K562 (cell line): ENCODE results near the gene CTDSPL. TPM values are rescaled to one million over a fixed set of nuclear protein-coding genes. Genes with fewer than 3 reads are reported as not detected.

Experiments
- ATAC-seq: fragments of 200-7000 bp; cut with Tn5 transposase; 3 replicates; pipeline ENCODE4 v1.9.1; 2020; ENCODE audit warnings: moderate library complexity
- BruUV-seq: library from RNA; stranded (reverse); fragments of 400-500 nt; replicated peaks from 2 replicates; lab custom pipeline; 2021; lab: Mats Ljungman, UMichigan
- CTCF ChIA-PET: fragments of 300-600 bp; formaldehyde crosslinking; extraction: SDS; loops from one replicate; lab custom pipeline; 2021; ENCODE audit warnings: low intra/inter-chr PET ratio; lab: Yijun Ruan, JAX
- POLR2A ChIA-PET: fragments of 300-600, 350-650 bp; sonication (Branson Sonifier 250); formaldehyde crosslinking; extraction: SDS; loops from one replicate; lab custom pipeline; 2021; ENCODE audit warnings: antibody characterized with exemption, inconsistent platforms; lab: Yijun Ruan, JAX
- DNase-seq, 4 experiments: peaks; one replicate each; pipeline versions ENCODE4 v3.0.0 to v3.0.0-alpha.2; 2011 to 2018; ENCODE audit warnings: low spot score in 3 of 4, mixed read lengths in 3 of 4; ENCODE audit errors: extremely low read depth in 1 of 4
- FAIRE-seq: peaks from 2 replicates; lab custom pipeline; 2011; peaks lifted over from hg19 to GRCh38; lab: Jason Lieb, UNC
- H2AFZ ChIP-seq: 2 replicates; pipeline ENCODE4 v1.6.0; 2011; ENCODE audit warnings: low read depth, low read length, control low read depth, inconsistent platforms
- H3K27ac ChIP-seq: fragments of 200-600 bp; 3 replicates; pipeline ENCODE4 v1.8.0; 2011; ENCODE audit warnings: low read depth, mild to moderate bottlenecking, control low read depth, inconsistent platforms, low read length, moderate library complexity, mixed read lengths; ENCODE audit errors: extremely low read depth
- H3K27me3 ChIP-seq, 2 experiments: fragments of 300-600 bp in 1 of 2; 2 replicates in 1 of 2; 3 replicates in 1 of 2; pipeline versions ENCODE4 v1.6.0 to v1.8.0; 2011; ENCODE audit warnings: inconsistent platforms in 2 of 2, low read length in 2 of 2, mild to moderate bottlenecking in 1 of 2, mixed read lengths in 1 of 2, moderate library complexity in 1 of 2; ENCODE audit not compliant: control insufficient read depth in 2 of 2, insufficient read depth in 2 of 2
- H3K36me3 ChIP-seq: fragments of 300-600 bp; 3 replicates; pipeline ENCODE4 v1.8.0; 2011; ENCODE audit warnings: mild to moderate bottlenecking, low read length, inconsistent platforms; ENCODE audit not compliant: control insufficient read depth, insufficient read depth
- H3K4me1 ChIP-seq, 2 experiments: fragments of 200-600 bp in 1 of 2; replicated peaks in 1 of 2; 2 replicates in 1 of 2; 3 replicates in 1 of 2; pipeline versions ENCODE4 v1.5.1 to v1.8.0; 2011; ENCODE audit warnings: inconsistent platforms in 2 of 2, low read length in 2 of 2, mild to moderate bottlenecking in 1 of 2, mixed read lengths in 1 of 2, moderate library complexity in 1 of 2; ENCODE audit not compliant: control insufficient read depth in 2 of 2, insufficient read depth in 2 of 2
- H3K4me2 ChIP-seq: 2 replicates; pipeline ENCODE4 v1.6.1; 2011; ENCODE audit warnings: low read length, control low read depth, inconsistent platforms, mixed read lengths; ENCODE audit not compliant: insufficient read depth
- H3K4me3 ChIP-seq: fragments of 200-600 bp; sonication (generic), shearing (Covaris generic); 2 replicates; pipeline ENCODE4 v1.5.1; 2016; ENCODE audit warnings: control low read depth, inconsistent platforms
- H3K79me2 ChIP-seq: fragments of 200-600 bp; 3 replicates; pipeline ENCODE4 v1.8.0; 2011; ENCODE audit warnings: low read length, inconsistent platforms; ENCODE audit not compliant: control insufficient read depth, insufficient read depth
- H3K9ac ChIP-seq, 2 experiments: 2 replicates each; pipeline versions ENCODE4 v1.6.0 to v1.6.1; 2011; ENCODE audit warnings: low read depth in 2 of 2, low read length in 2 of 2, control low read depth in 1 of 2, inconsistent platforms in 1 of 2, mild to moderate bottlenecking in 1 of 2, mixed read lengths in 1 of 2; ENCODE audit not compliant: insufficient read depth in 1 of 2
- H3K9me1 ChIP-seq: one replicate; pipeline ENCODE4 v1.6.0; 2011; ENCODE audit warnings: inconsistent platforms, mild to moderate bottlenecking, low read length, moderate library complexity; ENCODE audit not compliant: control insufficient read depth, insufficient read depth
- H3K9me3 ChIP-seq: replicated peaks from 2 replicates; pipeline ENCODE4 v1.5.1; 2011; ENCODE audit warnings: low read depth, low read length, inconsistent platforms; ENCODE audit not compliant: control insufficient read depth, insufficient read depth
- H4K20me1 ChIP-seq: replicated peaks from 2 replicates; pipeline ENCODE4 v1.6.1; 2011; ENCODE audit warnings: low read length, inconsistent platforms, mixed read lengths; ENCODE audit not compliant: control insufficient read depth, insufficient read depth
- CAMTA2 ChIP-seq: fragments of 250-450 bp; sonication (Bioruptor Pico); conservative IDR thresholded peaks from 2 replicates; pipeline ENCODE4 v1.5.1; 2022
- CEBPG ChIP-seq, 3 experiments: fragments of 200-800 bp in 1 of 3; sonication (Bioruptor generic) in 1 of 3; sonication (generic) in 1 of 3; formaldehyde crosslinking in 1 of 3; IDR thresholded peaks in 2 of 3; conservative IDR thresholded peaks in 1 of 3; 2 replicates each; pipeline versions ENCODE4 v1.6.1 to v1.8.0; 2016 to 2022; ENCODE audit warnings: missing compliant biosample characterization in 2 of 3, missing genetic modification characterization in 2 of 3, mild to moderate bottlenecking in 1 of 3, missing genetic modification reagents in 1 of 3
- COPS2 ChIP-seq: fragments of 450-650 bp; conservative IDR thresholded peaks from 2 replicates; pipeline ENCODE4 v1.6.1; 2016; ENCODE audit warnings: mild to moderate bottlenecking, moderate library complexity
- DIDO1 ChIP-seq: fragments of 450-650 bp; IDR thresholded peaks from 2 replicates; pipeline ENCODE4 v1.6.1; 2016; ENCODE audit warnings: low read depth, missing biosample characterization, missing genetic modification characterization
- EGR1 ChIP-seq: fragments of 450-650 bp; conservative IDR thresholded peaks from 2 replicates; pipeline ENCODE4 v1.6.1; 2017; ENCODE audit warnings: mild to moderate bottlenecking
- EP300 ChIP-seq: IDR thresholded peaks from 2 replicates; pipeline ENCODE4 v1.6.1; 2012; ENCODE audit warnings: low read length, improper control_type of control experiment
- FOXA1 ChIP-seq: fragments of 450-650 bp; IDR thresholded peaks from 2 replicates; pipeline ENCODE4 v1.6.1; 2016; ENCODE audit warnings: mild to moderate bottlenecking, borderline replicate concordance
- GTF2F1 ChIP-seq: IDR thresholded peaks from 2 replicates; pipeline ENCODE4 v1.6.1; 2011; ENCODE audit warnings: low read depth, low read length, improper control_type of control experiment
- KAT7 ChIP-seq: sonication (generic); formaldehyde crosslinking; IDR thresholded peaks from 2 replicates; pipeline ENCODE4 v1.8.0; 2022; ENCODE audit warnings: missing genetic modification reagents, mild to moderate bottlenecking, borderline replicate concordance
- NR1H2 ChIP-seq: sonication (generic); formaldehyde crosslinking; IDR thresholded peaks from 2 replicates; pipeline ENCODE4 v1.4.0; 2020; ENCODE audit warnings: mild to moderate bottlenecking, missing genetic modification reagents
- RBM14 ChIP-seq: fragments of 200-400 bp; formaldehyde crosslinking; IDR thresholded peaks from 2 replicates; pipeline ENCODE4 v1.6.1; 2018; ENCODE audit warnings: low read depth, mild to moderate bottlenecking, low read length, moderate library complexity, borderline replicate concordance; ENCODE audit not compliant: insufficient read depth
- RBM39 ChIP-seq: fragments of 200-400 bp; formaldehyde crosslinking; optimal IDR thresholded peaks from 2 replicates; pipeline ENCODE3; 2018; ENCODE audit warnings: low read depth, low read length
- SETDB1 ChIP-seq: IDR thresholded peaks from one replicate; pipeline ENCODE4 v1.6.1; 2012; ENCODE audit warnings: low read length, control low read depth, inconsistent platforms
- TARDBP ChIP-seq: fragments of 450-650 bp; IDR thresholded peaks from 2 replicates; pipeline ENCODE4 v1.6.1; 2016
- TCF15 ChIP-seq: fragments of 250-450 bp; sonication (Bioruptor Pico); IDR thresholded peaks from 2 replicates; pipeline ENCODE4 v1.8.0; 2022; ENCODE audit warnings: moderate library complexity, mild to moderate bottlenecking, inconsistent platforms
- TOE1 ChIP-seq, 2 experiments: fragments of 450-650 bp in 1 of 2; sonication (generic) in 1 of 2; formaldehyde crosslinking in 1 of 2; IDR thresholded peaks; 2 replicates each; pipeline versions ENCODE4 v1.7.1 to v1.8.0; 2016 to 2022; ENCODE audit warnings: borderline replicate concordance in 2 of 2, mild to moderate bottlenecking in 2 of 2, antibody characterized with exemption in 1 of 2, inconsistent platforms in 1 of 2, low read depth in 1 of 2, missing genetic modification reagents in 1 of 2, moderate library complexity in 1 of 2
- ZNF165 ChIP-seq: fragments of 250-450 bp; sonication (Bioruptor Pico); IDR thresholded peaks from 2 replicates; pipeline ENCODE4 v1.4.0; 2020; ENCODE audit warnings: borderline replicate concordance
- ZNF408 ChIP-seq: fragments of 250-450 bp; sonication (Bioruptor Pico); IDR thresholded peaks from 2 replicates; pipeline ENCODE4 v1.4.0; 2020; ENCODE audit warnings: low read depth, mild to moderate bottlenecking, moderate library complexity
- ZNF511 ChIP-seq: sonication (generic); formaldehyde crosslinking; IDR thresholded peaks from 2 replicates; pipeline ENCODE4 v1.8.0; 2022; ENCODE audit warnings: mild to moderate bottlenecking, missing genetic modification reagents
- WGBS: fragments of 100-300 bp; shearing (Covaris generic); methylation state at CpG from one replicate; pipeline ENCODE4 v1.1.6; 2016; ENCODE audit warnings: low coverage, mixed read lengths; ENCODE audit not compliant: insufficient coverage; ENCODE audit errors: missing lambda C conversion rate; 5-methylcytosine and 5-hydroxymethylcytosine counted together
- in situ Hi-C: fragments of 300-500 bp; cut with MboI; formaldehyde crosslinking; loops from 4 replicates; pipeline ENCODE4 v1.15.0; 2018; ENCODE audit warnings: inconsistent platforms, mixed read lengths
- intact Hi-C: fragments of 100-400 bp; cut with micrococcal nuclease; formaldehyde crosslinking; loops from 2 replicates; pipeline ENCODE4 v1.14.2; 2022
- polyA plus RNA-seq, 8 experiments: library from polyadenylated mRNA; depleted of rRNA in 4 of 8; stranded (reverse) in 5 of 8; unstranded in 3 of 8; fragments of >200 nt; fragmentation: Nextera tagmentation in 2 of 8; fragmentation: Illumina TruSeq in 1 of 8; extraction: Ambion mirVana in 2 of 8; extraction: Trizol in 1 of 8; gene quantifications; 2 replicates each; pipeline versions ENCODE4 v1.2.1 to v1.2.3, GENCODE V29; 2011 to 2014; ENCODE audit warnings: inconsistent platforms in 1 of 8, missing spikeins in 1 of 8
- total RNA-seq, 7 experiments: library from RNA; depleted of rRNA in 6 of 7; stranded (reverse); fragments of >200 nt in 6 of 7; fragmentation: Illumina TruSeq in 2 of 7; extraction: Trizol in 2 of 7; gene quantifications; 2 replicates each; pipeline versions ENCODE4 v1.2.1 to v1.2.3, GENCODE V29; 2011 to 2021; ENCODE audit warnings: low replicate concordance in 1 of 7

Gene CTDSPL
- total and polyA plus RNA-seq, 9 of the 15 experiments (the other 6 are each of a cell fraction or from before 2014, with no cell fraction given), result 5.1 to 19.3 (median 11.3) TPM

DNA sequence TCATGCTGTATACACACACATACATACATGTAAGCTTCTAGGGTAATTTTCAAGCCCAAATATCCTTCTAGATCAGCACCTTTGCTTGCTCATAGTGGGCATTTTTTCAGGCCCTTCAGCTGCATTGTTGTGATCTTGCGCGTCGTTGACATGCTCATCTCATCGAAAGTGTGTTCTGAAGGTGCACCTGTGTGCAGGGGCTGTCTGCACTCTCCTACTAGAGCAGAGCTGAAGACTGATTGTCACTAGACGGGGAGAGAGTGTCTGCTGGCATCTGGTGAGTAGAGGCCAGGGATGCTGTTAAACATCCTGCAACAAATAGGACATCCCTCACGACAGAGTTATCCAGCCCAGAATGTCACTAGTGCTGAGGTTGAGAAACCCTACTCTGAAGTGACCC lies 93.2 kb downstream of the CTDSPL start:
- no peak for FAIRE-seq
- CTCF ChIA-PET, result no interaction called here

More for the DNA sequence above, 93.2 kb downstream of the CTDSPL start:
- H3K4me1 ChIP-seq, result no peaks in the 10 kb centered on the region
- intact Hi-C loops (no loop called here), in situ Hi-C loops (no loop called here)
- TF ChIP-seq NR1H2 (CRISPR knock-in tag) (no peak), SETDB1 (no peak), GTF2F1 (no peak), COPS2 (no peak), CEBPG (CRISPR knock-in tag; IDR thresholded peaks at IDR 0.05) (no peak), CEBPG (tag; conservative IDR thresholded peaks at IDR 0.05 in 1 of 2, IDR thresholded peaks at IDR 0.05 in 1 of 2) (no peak), EP300 (no peak), FOXA1 (no peak), KAT7 (CRISPR knock-in tag) (no peak), TARDBP (no peak), CAMTA2 (no peak), DIDO1 (tag) (no peak), RBM39 (no peak), TCF15 (CRISPR knock-in tag) (no peak), RBM14 (no peak), ZNF511 (CRISPR knock-in tag) (no peak), ZNF165 (CRISPR knock-in tag) (no peak), ZNF408 (CRISPR knock-in tag) (no peak), EGR1 (no peak), TOE1 (IDR thresholded peaks at IDR 0.05; ENCODE audit: borderline replicate concordance) (no peak), TOE1 (CRISPR knock-in tag; IDR thresholded peaks at IDR 0.05; ENCODE audit: borderline replicate concordance, low read depth) (no peak)
- H2AFZ ChIP-seq, result no peak overlapping the region
- POLR2A ChIA-PET, result interaction anchor here (1.2 to 1.5 kb wide), 3 partner anchors 8 to 18 kb away, joined by 3 to 6 read pairs (median 5); no protein-coding TSS in a partner anchor
- H3K79me2 ChIP-seq, result no peaks in the 10 kb centered on the region
- no peak overlapping the region for H3K27ac ChIP-seq
- H3K4me2 ChIP-seq, result no peak overlapping the region
- H3K36me3 ChIP-seq, result no peaks in the 10 kb centered on the region
- no peaks in the 10 kb centered on the region for H4K20me1 ChIP-seq
- 32% methylated on average over 6 of the region's 6 CpGs for WGBS
- no TSS peak for BruUV-seq
- no peaks in the 10 kb centered on the region for H3K9me3 ChIP-seq
- ATAC-seq (no peak), DNase-seq (no peak)
- H3K9ac ChIP-seq, result no peak overlapping the region
- peaks cover 0 to 4% of the 10 kb centered on the region in 2 experiments; a peak in 1 of 5 replicates for H3K27me3 ChIP-seq
- no peaks in the 10 kb centered on the region for H3K9me1 ChIP-seq
- no peak overlapping the region for H3K4me3 ChIP-seq
